ENCODE measurements around the gene CHGA. TPM values are rescaled to one million over a fixed set of nuclear protein-coding genes. Genes with fewer than 3 reads are reported as not detected.

CHGA gene
- total RNA-seq, 6 donors from 2014 or later, result 0.46 to 0.81 TPM; not detected in 4

GRCh38 chr14:92902726-92903125, 20.2 kb upstream of the CHGA start:
- Histone ChIP-seq H3K36me3 (no peaks in the 10 kb centered on the region), H3K27me3 (no peaks in the 10 kb centered on the region), H3K4me3 (no peak overlapping the region), H3K27ac (no peak overlapping the region), H3K4me1 (no peaks in the 10 kb centered on the region), H3K9me3 (no peaks in the 10 kb centered on the region)
- TF ChIP-seq POLR2AphosphoS5 (IDR thresholded peaks at IDR 0.05), result no peak
- no peak for TF ChIP-seq POLR2A (IDR thresholded peaks at IDR 0.05)
- TF ChIP-seq EP300 (IDR thresholded peaks at IDR 0.05), result no peak
- TF ChIP-seq, protein P1, sequence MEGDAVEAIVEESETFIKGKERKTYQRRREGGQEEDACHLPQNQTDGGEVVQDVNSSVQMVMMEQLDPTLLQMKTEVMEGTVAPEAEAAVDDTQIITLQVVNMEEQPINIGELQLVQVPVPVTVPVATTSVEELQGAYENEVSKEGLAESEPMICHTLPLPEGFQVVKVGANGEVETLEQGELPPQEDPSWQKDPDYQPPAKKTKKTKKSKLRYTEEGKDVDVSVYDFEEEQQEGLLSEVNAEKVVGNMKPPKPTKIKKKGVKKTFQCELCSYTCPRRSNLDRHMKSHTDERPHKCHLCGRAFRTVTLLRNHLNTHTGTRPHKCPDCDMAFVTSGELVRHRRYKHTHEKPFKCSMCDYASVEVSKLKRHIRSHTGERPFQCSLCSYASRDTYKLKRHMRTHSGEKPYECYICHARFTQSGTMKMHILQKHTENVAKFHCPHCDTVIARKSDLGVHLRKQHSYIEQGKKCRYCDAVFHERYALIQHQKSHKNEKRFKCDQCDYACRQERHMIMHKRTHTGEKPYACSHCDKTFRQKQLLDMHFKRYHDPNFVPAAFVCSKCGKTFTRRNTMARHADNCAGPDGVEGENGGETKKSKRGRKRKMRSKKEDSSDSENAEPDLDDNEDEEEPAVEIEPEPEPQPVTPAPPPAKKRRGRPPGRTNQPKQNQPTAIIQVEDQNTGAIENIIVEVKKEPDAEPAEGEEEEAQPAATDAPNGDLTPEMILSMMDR (IDR thresholded peaks at IDR 0.05), result no peak
- ATAC-seq (ENCODE audit: low FRiP score in 2 of 2), result no peak
- WGBS, 2 donors, result 18 to 22% methylated on average over 7 to 17 of the region's 17 CpGs
- DNase-seq, result no peak

DNA sequence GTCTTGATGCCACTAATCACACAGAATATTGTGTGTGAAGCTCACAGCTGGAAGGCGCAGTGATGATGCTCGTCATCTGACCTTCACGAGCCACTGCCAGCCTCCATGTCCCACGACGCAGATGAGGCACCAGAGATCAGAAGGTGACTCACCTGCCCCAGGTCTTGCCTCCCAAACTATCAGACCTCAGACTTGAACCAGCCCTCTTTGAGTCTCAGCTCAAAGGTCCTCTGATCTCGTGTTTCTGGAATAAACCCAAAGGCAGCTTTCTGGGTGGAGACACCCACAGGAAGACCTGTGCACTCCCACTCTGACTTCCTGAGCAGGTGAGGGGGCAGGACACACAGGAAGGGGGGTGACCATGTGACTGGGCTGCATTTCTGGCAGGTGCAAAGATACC, 19.6 kb upstream of the CHGA start:
- 68 to 76% methylated on average over 5 to 6 of the region's 6 CpGs for WGBS, 2 donors
- DNase-seq, result no peak

DNA sequence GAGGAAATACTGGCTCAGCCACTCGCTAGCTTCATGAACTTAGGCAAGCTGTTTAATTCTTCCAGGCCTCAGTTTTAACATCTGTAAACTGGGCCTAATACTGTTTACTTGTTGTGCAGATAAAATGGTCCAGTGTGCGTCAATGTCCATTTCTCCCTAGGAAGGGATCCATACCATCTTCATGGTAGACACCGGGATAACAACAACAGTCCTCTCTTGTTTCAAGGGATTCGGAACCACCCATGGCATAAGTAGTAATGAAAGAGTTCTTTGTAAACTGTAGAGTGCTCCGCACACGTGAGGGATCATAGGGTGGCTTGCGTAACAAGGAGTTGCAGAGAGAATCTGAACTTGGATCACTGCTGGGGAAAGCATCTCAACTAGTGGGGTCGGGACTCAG, 17.3 kb upstream of the CHGA start:
- no peaks in the 10 kb centered on the region for H3K9me3 ChIP-seq
- TF ChIP-seq, protein P1 (IDR thresholded peaks at IDR 0.05), result no peak
- TF ChIP-seq POLR2A (IDR thresholded peaks at IDR 0.05) (no peak), EP300 (IDR thresholded peaks at IDR 0.05) (no peak), POLR2AphosphoS5 (IDR thresholded peaks at IDR 0.05) (no peak)
- no peak for ATAC-seq (ENCODE audit: low FRiP score in 2 of 2)
- no peaks in the 10 kb centered on the region for H3K4me1 ChIP-seq
- no peak overlapping the region for H3K4me3 ChIP-seq
- H3K36me3 ChIP-seq, result no peaks in the 10 kb centered on the region
- 76 to 85% methylated on average over 8 of the region's 8 CpGs for WGBS, 2 donors
- no peaks in the 10 kb centered on the region for H3K27me3 ChIP-seq
- DNase-seq, result no peak
- no peak overlapping the region for H3K27ac ChIP-seq

More for the DNA sequence above, 19.6 kb upstream of the CHGA start:
- Histone ChIP-seq H3K4me1 (no peaks in the 10 kb centered on the region), H3K27ac (no peak overlapping the region), H3K27me3 (no peaks in the 10 kb centered on the region), H3K4me3 (no peak overlapping the region), H3K9me3 (no peaks in the 10 kb centered on the region), H3K36me3 (no peaks in the 10 kb centered on the region)
- TF ChIP-seq EP300 (IDR thresholded peaks at IDR 0.05) (no peak), POLR2A (IDR thresholded peaks at IDR 0.05) (no peak), POLR2AphosphoS5 (IDR thresholded peaks at IDR 0.05) (no peak)
- TF ChIP-seq, protein P1 (IDR thresholded peaks at IDR 0.05), result no peak
- no peak for ATAC-seq (ENCODE audit: low FRiP score in 2 of 2)

GRCh38 chr14:92906420-92906819, 16.5 kb upstream of the CHGA start:
- no peak overlapping the region for H3K4me3 ChIP-seq
- no peak for ATAC-seq (ENCODE audit: low FRiP score in 2 of 2)
- WGBS, 2 donors, result 68 to 81% methylated on average over 2 to 6 of the region's 6 CpGs
- H3K27me3 ChIP-seq, result no peaks in the 10 kb centered on the region
- H3K9me3 ChIP-seq, result no peaks in the 10 kb centered on the region
- TF ChIP-seq, protein P1 (IDR thresholded peaks at IDR 0.05), result no peak
- no peak for TF ChIP-seq POLR2AphosphoS5 (IDR thresholded peaks at IDR 0.05)
- no peak for TF ChIP-seq EP300 (IDR thresholded peaks at IDR 0.05)
- no peak for TF ChIP-seq POLR2A (IDR thresholded peaks at IDR 0.05)
- DNase-seq, result no peak
- H3K27ac ChIP-seq, result no peak overlapping the region
- no peaks in the 10 kb centered on the region for H3K4me1 ChIP-seq
- H3K36me3 ChIP-seq, result no peaks in the 10 kb centered on the region

GRCh38 chr14:92906823-92907222, 16.1 kb upstream of the CHGA start:
- WGBS, 2 donors, result 34 to 47% methylated on average over 5 to 6 of the region's 6 CpGs
- H3K27me3 ChIP-seq, result no peaks in the 10 kb centered on the region
- DNase-seq, result no peak
- no peaks in the 10 kb centered on the region for H3K36me3 ChIP-seq
- no peaks in the 10 kb centered on the region for H3K9me3 ChIP-seq
- H3K27ac ChIP-seq, result no peak overlapping the region
- TF ChIP-seq, protein P1 (IDR thresholded peaks at IDR 0.05), result no peak
- TF ChIP-seq EP300 (IDR thresholded peaks at IDR 0.05) (no peak), POLR2AphosphoS5 (IDR thresholded peaks at IDR 0.05) (no peak), POLR2A (IDR thresholded peaks at IDR 0.05) (no peak)
- no peak overlapping the region for H3K4me3 ChIP-seq
- peak in 1 of 2 donors; percentile 41 for ATAC-seq (ENCODE audit: low FRiP score in 2 of 2)
- H3K4me1 ChIP-seq, result no peaks in the 10 kb centered on the region

Measured in upper lobe of left lung (tissue), 6 donors.